Globus pallidus (tissue), 1 donor: ENCODE measurements around the gene IL5RA.

Source experiments
- DNase-seq: peaks from one replicate; pipeline ENCODE4 v3.0.0-alpha.2; 2015; ENCODE audit warnings: low spot score

Gene IL5RA

GRCh38 chr3:3110299-3110630 is at the start of gene IL5RA:
TSS of gene IL5RA (minus strand) at chr3:3110374. CDS start at chr3:3104984, 5,390 bp downstream.
- DNase-seq, result no peak

- no peak for DNase-seq
Measured at GRCh38 chr3:3157484-3157883, 47.3 kb upstream of the IL5RA start.

GRCh38 chr3:3154879-3155610 is 44.9 kb upstream of the IL5RA start:
- DNase-seq, result no peak

- no peak for DNase-seq
Measured at GRCh38 chr3:3151513-3151912, 41.3 kb upstream of the IL5RA start.

GRCh38 chr3:3149560-3149959 is 39.4 kb upstream of the IL5RA start:
- DNase-seq, result no peak

GRCh38 chr3:3145831-3146230 is 35.7 kb upstream of the IL5RA start:
- no peak for DNase-seq

- DNase-seq, result no peak
Measured at GRCh38 chr3:3141939-3142338, 31.8 kb upstream of the IL5RA start.

GRCh38 chr3:3137526-3137925 is 27.4 kb upstream of the IL5RA start:
- DNase-seq, result no peak

GRCh38 chr3:3134750-3135448 is 24.7 kb upstream of the IL5RA start:
- DNase-seq, result no peak

- no peak for DNase-seq
Measured at GRCh38 chr3:3133500-3133899, 23.3 kb upstream of the IL5RA start.

GRCh38 chr3:3129579-3129978 is 19.4 kb upstream of the IL5RA start:
- no peak for DNase-seq

- DNase-seq, result no peak
Measured at GRCh38 chr3:3127432-3128010, 17.3 kb upstream of the IL5RA start.

- DNase-seq, result peak; percentile 90
Measured at GRCh38 chr3:3126477-3127431, 16.6 kb upstream of the IL5RA start, which contains the start of gene TRNT1. TSS of gene TRNT1 (plus strand) at chr3:3126940. CDS start at chr3:3129041, 2,101 bp downstream.

- DNase-seq, result no peak
Measured at GRCh38 chr3:3125977-3126376, 15.8 kb upstream of the IL5RA start.

GRCh38 chr3:3119393-3119851 is 9.2 kb upstream of the IL5RA start:
- no peak for DNase-seq

- no peak for DNase-seq
Measured at GRCh38 chr3:3117651-3118050, 7.5 kb upstream of the IL5RA start.

- DNase-seq, result no peak
Measured at GRCh38 chr3:3113042-3113709, 3.0 kb upstream of the IL5RA start.

GRCh38 chr3:3110749-3111361 is 681 bp upstream of the IL5RA start:
- no peak for DNase-seq

- no peak for DNase-seq
Measured at GRCh38 chr3:3109407-3110298, 521 bp downstream of the IL5RA start.

GRCh38 chr3:3107858-3108257 is 2.3 kb downstream of the IL5RA start:
- no peak for DNase-seq
